ENCODE measurements around the gene THAP11. TPM values are rescaled to one million over a fixed set of nuclear protein-coding genes. Genes with fewer than 3 reads are reported as not detected.

Gene THAP11
- total and polyA plus RNA-seq, 4 donors: 9.6 to 31.1 (median 24.6) TPM

DNA sequence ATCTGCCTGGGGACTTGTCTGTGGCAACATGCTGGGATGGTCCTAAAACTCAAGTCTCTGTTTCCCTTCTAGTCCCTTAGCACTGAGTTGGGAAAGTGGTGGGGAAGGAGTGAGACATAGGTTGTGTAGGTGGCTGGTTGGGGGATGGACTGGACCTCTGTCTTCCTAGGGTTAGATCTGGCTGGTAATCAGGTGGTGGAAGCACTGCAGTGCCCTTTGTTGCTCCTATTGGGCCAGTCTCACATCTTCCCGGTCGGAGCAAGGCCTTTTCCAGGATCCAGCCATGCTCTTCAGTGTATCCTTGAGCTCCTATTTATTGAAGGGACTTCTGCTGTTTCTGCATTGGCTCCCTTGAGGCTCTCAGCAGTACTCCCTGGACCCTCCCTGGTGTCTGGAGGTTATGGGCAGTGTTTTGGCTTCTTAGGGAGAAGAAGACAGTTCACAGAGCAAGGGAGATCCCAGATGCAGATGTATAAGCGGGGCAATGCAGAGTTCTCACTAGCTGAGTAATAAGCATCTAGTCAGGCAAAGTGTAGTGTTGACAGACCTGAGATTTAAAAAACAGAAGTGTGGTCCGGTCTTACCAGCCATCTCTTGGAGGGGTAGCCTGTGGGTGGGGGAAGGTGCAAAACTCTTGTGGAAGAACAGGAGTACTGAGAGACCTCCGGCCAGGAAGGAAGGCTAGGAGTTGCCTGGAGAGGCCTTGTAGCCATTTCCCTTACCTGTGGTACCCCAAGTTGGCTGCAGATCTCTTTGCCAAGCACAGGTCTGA lies 3.4 kb downstream of the THAP11 start:
- peak overlapping the region; percentile 71 to 93 for H3K27ac ChIP-seq (ENCODE audit: low read depth in 1 of 2, low read length in 1 of 2)

DNA sequence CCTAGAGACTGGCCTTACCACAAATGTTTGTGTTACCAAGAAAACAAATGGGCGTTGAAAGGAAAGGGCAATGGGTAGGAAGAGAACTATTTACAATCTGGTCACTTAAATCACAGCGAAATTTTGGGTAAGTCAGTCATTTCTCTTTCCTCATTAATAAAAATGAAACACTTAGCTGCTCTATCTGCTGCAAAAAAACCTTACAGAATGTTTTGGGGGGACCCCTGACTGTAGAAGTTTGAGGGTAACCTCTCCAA lies 3.9 kb downstream of the THAP11 start:
- no peak for DNase-seq
- Histone ChIP-seq H3K36me3 (ENCODE audit: control insufficient read depth in 4 of 4, insufficient read depth in 4 of 4, low read length in 4 of 4) (peaks cover 0 to 6% (median 2%) of the 10 kb centered on the region in 4 donors), H3K27me3 (ENCODE audit: control insufficient read depth in 3 of 3, insufficient read depth in 3 of 3, low read length in 2 of 3) (no peaks in the 10 kb centered on the region), H3K9ac (ENCODE audit: insufficient read depth in 1 of 2, low read length in 2 of 2) (peak overlapping the region; percentile 44 to 87), H3K4me1 (ENCODE audit: control insufficient read depth in 5 of 5, insufficient read depth in 5 of 5, low read length in 5 of 5) (peaks cover 20 to 45% (median 24%) of the 10 kb centered on the region in 5 donors), H3K4me3 (peak overlapping the region; percentile 78), H3K27ac (ENCODE audit: low read depth in 1 of 2, low read length in 1 of 2) (peak overlapping the region; percentile 93 to 97), H3K9me3 (ENCODE audit: control insufficient read depth in 4 of 4, insufficient read depth in 3 of 4, low read length in 3 of 4) (no peaks in the 10 kb centered on the region)
- 7 to 9% methylated on average over 2 of the region's 2 CpGs for WGBS, 2 donors
- TF ChIP-seq, protein P1, sequence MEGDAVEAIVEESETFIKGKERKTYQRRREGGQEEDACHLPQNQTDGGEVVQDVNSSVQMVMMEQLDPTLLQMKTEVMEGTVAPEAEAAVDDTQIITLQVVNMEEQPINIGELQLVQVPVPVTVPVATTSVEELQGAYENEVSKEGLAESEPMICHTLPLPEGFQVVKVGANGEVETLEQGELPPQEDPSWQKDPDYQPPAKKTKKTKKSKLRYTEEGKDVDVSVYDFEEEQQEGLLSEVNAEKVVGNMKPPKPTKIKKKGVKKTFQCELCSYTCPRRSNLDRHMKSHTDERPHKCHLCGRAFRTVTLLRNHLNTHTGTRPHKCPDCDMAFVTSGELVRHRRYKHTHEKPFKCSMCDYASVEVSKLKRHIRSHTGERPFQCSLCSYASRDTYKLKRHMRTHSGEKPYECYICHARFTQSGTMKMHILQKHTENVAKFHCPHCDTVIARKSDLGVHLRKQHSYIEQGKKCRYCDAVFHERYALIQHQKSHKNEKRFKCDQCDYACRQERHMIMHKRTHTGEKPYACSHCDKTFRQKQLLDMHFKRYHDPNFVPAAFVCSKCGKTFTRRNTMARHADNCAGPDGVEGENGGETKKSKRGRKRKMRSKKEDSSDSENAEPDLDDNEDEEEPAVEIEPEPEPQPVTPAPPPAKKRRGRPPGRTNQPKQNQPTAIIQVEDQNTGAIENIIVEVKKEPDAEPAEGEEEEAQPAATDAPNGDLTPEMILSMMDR (IDR thresholded peaks at IDR 0.05; ENCODE audit: control extremely low read depth, extremely low read depth): no peak
- ATAC-seq (ENCODE audit: insufficient read depth, low FRiP score): no peak

More for the DNA sequence above, 3.4 kb downstream of the THAP11 start:
- H3K9ac ChIP-seq (ENCODE audit: insufficient read depth in 1 of 2, low read length in 2 of 2): peak overlapping the region; percentile 44 to 87
- H3K9me3 ChIP-seq (ENCODE audit: control insufficient read depth in 4 of 4, insufficient read depth in 3 of 4, low read length in 3 of 4): no peaks in the 10 kb centered on the region
- no peaks in the 10 kb centered on the region for H3K27me3 ChIP-seq (ENCODE audit: control insufficient read depth in 3 of 3, insufficient read depth in 3 of 3, low read length in 2 of 3)
- DNase-seq (no peak), ATAC-seq (ENCODE audit: insufficient read depth, low FRiP score) (no peak)
- TF ChIP-seq, protein P1 (IDR thresholded peaks at IDR 0.05; ENCODE audit: control extremely low read depth, extremely low read depth): no peak
- 67 to 74% methylated on average over 5 of the region's 5 CpGs for WGBS, 2 donors
- no peak overlapping the region for H3K4me3 ChIP-seq
- H3K36me3 ChIP-seq (ENCODE audit: control insufficient read depth in 4 of 4, insufficient read depth in 4 of 4, low read length in 4 of 4): peaks cover 0 to 6% (median 2%) of the 10 kb centered on the region in 4 donors
- peaks cover 20 to 45% (median 24%) of the 10 kb centered on the region in 5 donors for H3K4me1 ChIP-seq (ENCODE audit: control insufficient read depth in 5 of 5, insufficient read depth in 5 of 5, low read length in 5 of 5)

DNA sequence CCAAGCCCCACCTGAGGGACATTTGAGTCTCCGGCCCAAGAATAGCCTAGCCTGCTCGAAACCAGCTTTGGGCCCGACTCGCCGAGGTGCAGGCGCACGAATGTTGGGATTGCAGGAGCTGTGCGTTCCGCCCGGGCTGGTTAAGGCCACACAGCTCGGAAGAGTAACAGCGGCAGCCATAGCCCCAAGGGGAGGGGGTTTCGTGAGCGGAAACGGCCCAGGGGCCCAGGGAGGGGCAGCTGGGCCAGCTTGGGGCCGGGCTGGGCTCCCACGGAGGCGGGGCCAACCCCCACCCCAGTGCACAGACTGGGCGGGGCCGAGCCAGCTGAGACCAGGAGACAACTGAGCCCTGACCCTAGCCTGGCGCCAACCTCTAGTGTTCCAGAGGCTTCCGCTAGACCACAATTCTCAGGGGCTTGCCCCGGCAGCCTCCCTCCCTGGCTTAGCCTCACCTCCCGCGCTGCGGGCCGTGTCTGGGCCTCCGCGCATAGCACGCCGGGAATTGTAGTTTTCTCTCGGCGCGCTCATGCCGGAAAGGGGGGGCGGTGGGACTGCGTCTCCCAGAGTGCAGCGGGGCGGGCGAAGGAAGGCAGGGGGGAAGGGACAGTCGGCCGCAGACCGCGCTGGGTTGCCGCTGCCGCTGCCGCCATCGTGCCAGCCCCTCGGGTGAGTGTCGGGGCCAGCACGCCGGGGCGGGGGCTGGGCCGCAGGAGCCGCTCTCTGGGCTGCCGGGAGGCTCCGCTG lies 4.4 kb downstream of the THAP11 start, which contains the start of gene NUTF2:
TSS of gene NUTF2 (plus strand) at position 614 of the 744 bp plus-strand sequence. CDS start 18,198 bp downstream, outside the sequence.
- Histone ChIP-seq H3K27me3 (ENCODE audit: control insufficient read depth in 3 of 3, insufficient read depth in 3 of 3, low read length in 2 of 3) (no peaks in the 10 kb centered on the region), H3K27ac (ENCODE audit: low read depth in 1 of 2, low read length in 1 of 2) (peak within 1 kb of the TSS; percentile 93 to 97), H3K36me3 (ENCODE audit: control insufficient read depth in 4 of 4, insufficient read depth in 4 of 4, low read length in 4 of 4) (peaks cover 0 to 6% (median 2%) of the 10 kb centered on the region in 4 donors), H3K4me1 (ENCODE audit: control insufficient read depth in 5 of 5, insufficient read depth in 5 of 5, low read length in 5 of 5) (peaks cover 20 to 45% (median 24%) of the 10 kb centered on the region in 5 donors), H3K9ac (ENCODE audit: insufficient read depth in 1 of 2, low read length in 2 of 2) (peak within 1 kb of the TSS; percentile 84 to 87), H3K9me3 (ENCODE audit: control insufficient read depth in 4 of 4, insufficient read depth in 3 of 4, low read length in 3 of 4) (no peaks in the 10 kb centered on the region), H3K4me3 (peak within 1 kb of the TSS; percentile 78)
- peak; percentile 86 for ATAC-seq (ENCODE audit: insufficient read depth, low FRiP score)
- peak; percentile 98 for DNase-seq
- TF ChIP-seq, protein P1 (IDR thresholded peaks at IDR 0.05; ENCODE audit: control extremely low read depth, extremely low read depth): no peak
- WGBS, 2 donors: 0 to 1% methylated on average over 46 to 57 of the region's 57 CpGs

Data from lung (tissue), 12 donors.